H1 (cell line): ENCODE results near the gene TMEM82.

ENCODE experiments used
- BRCA1 ChIP-seq: IDR thresholded peaks from 2 replicates; pipeline ENCODE4 v1.6.1; 2012; ENCODE audit warnings: low read depth, low read length, improper control_type of control experiment
- EP300 ChIP-seq, 2 experiments: IDR thresholded peaks; 1 replicate in 1 of 2; 2 replicates in 1 of 2; pipeline ENCODE4 v1.6.1; 2011 to 2012; ENCODE audit warnings: low read depth in 2 of 2, low read length in 2 of 2, mild to moderate bottlenecking in 2 of 2, borderline replicate concordance in 1 of 2, inconsistent platforms in 1 of 2, moderate library complexity in 1 of 2
- EZH2 ChIP-seq: fragments of 200-600 bp; sonication (generic); IDR thresholded peaks from 2 replicates; pipeline ENCODE4 v1.7.1; 2012; ENCODE audit warnings: low read depth, mild to moderate bottlenecking, moderate library complexity, low read length, inconsistent platforms; ENCODE audit not compliant: severe bottlenecking
- JUND ChIP-seq: IDR thresholded peaks from 2 replicates; pipeline ENCODE4 v1.6.1; 2011; ENCODE audit warnings: mild to moderate bottlenecking, improper control_type of control experiment, low read length
- PHF8 ChIP-seq: fragments of 200-600 bp; sonication (generic); conservative IDR thresholded peaks from 2 replicates; pipeline ENCODE4 v1.7.1; 2012; ENCODE audit warnings: low read depth, mild to moderate bottlenecking, inconsistent platforms, low read length, moderate library complexity
- POLR2A ChIP-seq, 2 experiments: IDR thresholded peaks; 1 replicate in 1 of 2; 2 replicates in 1 of 2; pipeline ENCODE4 v1.6.1; 2011; ENCODE audit warnings: low read depth in 2 of 2, low read length in 2 of 2, mild to moderate bottlenecking in 2 of 2; ENCODE audit errors: control extremely low read depth in 1 of 2
- POLR2AphosphoS5 ChIP-seq: IDR thresholded peaks from 2 replicates; pipeline ENCODE4 v1.6.1; 2011; ENCODE audit warnings: low read depth, low read length
- RNF2 ChIP-seq: fragments of 200-900, 300-1000 bp; sonication (generic); IDR thresholded peaks from 2 replicates; pipeline ENCODE4 v1.7.1; 2016; ENCODE audit warnings: borderline replicate concordance, low read depth, mild to moderate bottlenecking, antibody characterized with exemption, low read length; ENCODE audit not compliant: poor library complexity, severe bottlenecking; ENCODE audit errors: missing control alignments
- SP1 ChIP-seq: IDR thresholded peaks from 2 replicates; pipeline ENCODE4 v1.6.1; 2011; ENCODE audit warnings: low read depth, low read length
- SP2 ChIP-seq: IDR thresholded peaks from 2 replicates; pipeline ENCODE4 v1.6.1; 2012; ENCODE audit warnings: mild to moderate bottlenecking, low read length, inconsistent platforms
- TAF1 ChIP-seq: IDR thresholded peaks from 2 replicates; pipeline ENCODE4 v1.6.1; 2011; ENCODE audit warnings: mild to moderate bottlenecking, low read depth, low read length
- TF ChIP-seq, protein P1 (sequence below), 3 experiments: IDR thresholded peaks; 1 replicate in 2 of 3; 2 replicates in 1 of 3; pipeline versions ENCODE4 v1.5.1 to v1.6.1; 2011; ENCODE audit warnings: low read length in 3 of 3, mild to moderate bottlenecking in 3 of 3, inconsistent platforms in 2 of 3, low read depth in 1 of 3, moderate library complexity in 1 of 3; ENCODE audit not compliant: insufficient read depth in 1 of 3; ENCODE audit errors: control extremely low read depth in 1 of 3

GRCh38 chr1:15736038-15736891 lies 6.0 kb upstream of the TMEM82 start, which contains the start of gene SLC25A34:
- TF ChIP-seq POLR2A (IDR thresholded peaks at IDR 0.05; ENCODE audit: control extremely low read depth in 1 of 2, low read depth in 2 of 2, low read length in 2 of 2) (no peak), EZH2 (no peak), RNF2 (no peak), SP1 (no peak), BRCA1 (no peak), EP300 (IDR thresholded peaks at IDR 0.05; ENCODE audit: borderline replicate concordance in 1 of 2, low read depth in 2 of 2, low read length in 2 of 2) (no peak), TAF1 (no peak), SP2 (no peak), JUND (no peak), PHF8 (no peak), POLR2AphosphoS5 (no peak; the same call in 1 of the 2 replicates)
- TF ChIP-seq, protein P1, sequence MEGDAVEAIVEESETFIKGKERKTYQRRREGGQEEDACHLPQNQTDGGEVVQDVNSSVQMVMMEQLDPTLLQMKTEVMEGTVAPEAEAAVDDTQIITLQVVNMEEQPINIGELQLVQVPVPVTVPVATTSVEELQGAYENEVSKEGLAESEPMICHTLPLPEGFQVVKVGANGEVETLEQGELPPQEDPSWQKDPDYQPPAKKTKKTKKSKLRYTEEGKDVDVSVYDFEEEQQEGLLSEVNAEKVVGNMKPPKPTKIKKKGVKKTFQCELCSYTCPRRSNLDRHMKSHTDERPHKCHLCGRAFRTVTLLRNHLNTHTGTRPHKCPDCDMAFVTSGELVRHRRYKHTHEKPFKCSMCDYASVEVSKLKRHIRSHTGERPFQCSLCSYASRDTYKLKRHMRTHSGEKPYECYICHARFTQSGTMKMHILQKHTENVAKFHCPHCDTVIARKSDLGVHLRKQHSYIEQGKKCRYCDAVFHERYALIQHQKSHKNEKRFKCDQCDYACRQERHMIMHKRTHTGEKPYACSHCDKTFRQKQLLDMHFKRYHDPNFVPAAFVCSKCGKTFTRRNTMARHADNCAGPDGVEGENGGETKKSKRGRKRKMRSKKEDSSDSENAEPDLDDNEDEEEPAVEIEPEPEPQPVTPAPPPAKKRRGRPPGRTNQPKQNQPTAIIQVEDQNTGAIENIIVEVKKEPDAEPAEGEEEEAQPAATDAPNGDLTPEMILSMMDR (IDR thresholded peaks at IDR 0.05; ENCODE audit: control extremely low read depth in 1 of 3, insufficient read depth in 1 of 3, low read depth in 1 of 3, low read length in 3 of 3), result no peak; a peak in 1 of 4 replicates
